Cardiac muscle cell (in vitro differentiated cells and primary cell): ENCODE data around the gene TTC9C. TPM values are rescaled to one million over a fixed set of nuclear protein-coding genes. Genes with fewer than 3 reads are reported as not detected.
"Not testable (repeated sequence)": the region's sequence is repeated elsewhere in the genome, so short reads cannot be mapped to it uniquely, and the experiment has no call there.

Experiments
- DNase-seq, 2 donors: peaks; one replicate each; pipeline versions ENCODE4 v3.0.0 to v3.0.0-alpha.2; 2010 to 2017; ENCODE audit warnings: low read depth in 1 of 2, low spot score in 1 of 2
- H3K27ac ChIP-seq: fragments of 200-600 bp; sonication (generic); 2 replicates; pipeline ENCODE4 v1.5.1; 2016
- H3K27me3 ChIP-seq: fragments of 200-600 bp; sonication (generic); 2 replicates; pipeline ENCODE4 v1.6.0; 2016; ENCODE audit warnings: control low read depth
- H3K36me3 ChIP-seq: fragments of 200-600 bp; sonication (generic); 2 replicates; pipeline ENCODE4 v1.5.1; 2016; ENCODE audit warnings: control low read depth
- H3K4me1 ChIP-seq: fragments of 200-600 bp; sonication (generic); 2 replicates; pipeline ENCODE4 v1.8.1; 2017; ENCODE audit warnings: low read depth, mild to moderate bottlenecking, mixed run types
- H3K4me3 ChIP-seq: fragments of 200-600 bp; sonication (generic); 2 replicates; pipeline ENCODE4 v1.5.1; 2016; ENCODE audit warnings: mild to moderate bottlenecking
- H3K9me3 ChIP-seq: fragments of 200-600 bp; sonication (generic); 2 replicates; pipeline ENCODE4 v1.5.1; 2017; ENCODE audit warnings: low read depth, mild to moderate bottlenecking, control low read depth
- CTCF ChIP-seq: IDR thresholded peaks from 2 replicates; pipeline ENCODE4 v1.5.1; 2012; ENCODE audit warnings: low read depth, mild to moderate bottlenecking, low read length
- polyA plus RNA-seq: library from polyadenylated mRNA; unstranded; fragments of >200 nt; fragmentation: Nextera tagmentation; extraction: Ambion mirVana; gene quantifications from 2 replicates; pipeline ENCODE4 v1.2.1, GENCODE V29; 2016
- total RNA-seq: library from RNA; depleted of rRNA; stranded (reverse); fragments of >200 nt; gene quantifications from 2 replicates; pipeline ENCODE4 v1.2.3, GENCODE V29; 2016

The TTC9C gene
- total and polyA plus RNA-seq, 2 experiments from 2014 or later, result 37.3 to 39.0 TPM

- Histone ChIP-seq H3K4me1 (peaks cover 22% of the 10 kb centered on the region), H3K36me3 (peaks cover 8% of the 10 kb centered on the region), H3K9me3 (no peaks in the 10 kb centered on the region), H3K4me3 (no peak overlapping the region), H3K27me3 (no peaks in the 10 kb centered on the region), H3K27ac (peak overlapping the region; percentile 85)
- DNase-seq, result no peak
- no peak for TF ChIP-seq CTCF
Measured at GRCh38 chr11:62687508-62688396, 40.5 kb upstream of the TTC9C start.

- DNase-seq, result no peak
- Histone ChIP-seq H3K4me1 (peaks cover 22% of the 10 kb centered on the region), H3K9me3 (no peaks in the 10 kb centered on the region), H3K27me3 (no peaks in the 10 kb centered on the region), H3K36me3 (peaks cover 16% of the 10 kb centered on the region), H3K4me3 (no peak overlapping the region), H3K27ac (peak overlapping the region; percentile 85)
- TF ChIP-seq CTCF, result no peak
Measured at GRCh38 chr11:62688491-62688890, 39.8 kb upstream of the TTC9C start.

GRCh38 chr11:62689421-62690183 lies 38.7 kb upstream of the TTC9C start, which contains the start of gene LRRN4CL:
Gene LRRN4CL, minus strand, starts transcription at chr11:62689530. Its CDS starts 1,022 bp downstream, at chr11:62688508.
- Histone ChIP-seq H3K27ac (peak within 1 kb of the TSS; percentile 85), H3K4me1 (peaks cover 22% of the 10 kb centered on the region), H3K36me3 (peaks cover 17% of the 10 kb centered on the region), H3K27me3 (no peaks in the 10 kb centered on the region), H3K4me3 (no peak within 1 kb of the TSS), H3K9me3 (no peaks in the 10 kb centered on the region)
- DNase-seq, result peak; percentile 50 to 89
- TF ChIP-seq CTCF, result no peak

GRCh38 chr11:62693624-62694023 lies 34.7 kb upstream of the TTC9C start:
- H3K4me1 ChIP-seq, result peaks cover 16% of the 10 kb centered on the region
- not testable (repeated sequence) for H3K27me3 ChIP-seq, H3K4me3 ChIP-seq, H3K27ac ChIP-seq, H3K9me3 ChIP-seq, DNase-seq
- peaks cover 17% of the 10 kb centered on the region for H3K36me3 ChIP-seq

GRCh38 chr11:62694455-62695167 lies 33.7 kb upstream of the TTC9C start:
- Histone ChIP-seq H3K27me3 (no peaks in the 10 kb centered on the region), H3K27ac (no peak overlapping the region), H3K4me3 (no peak overlapping the region), H3K36me3 (peaks cover 19% of the 10 kb centered on the region), H3K4me1 (peaks cover 6% of the 10 kb centered on the region), H3K9me3 (no peaks in the 10 kb centered on the region)
- TF ChIP-seq CTCF, result peak; percentile 90
- peak; percentile 84 to 89 for DNase-seq
